ENCODE results near the gene CTNNBL1. TPM values are rescaled to one million over a fixed set of nuclear protein-coding genes. Genes with fewer than 3 reads are reported as not detected.

CTNNBL1 gene
- total and polyA plus RNA-seq, 2 experiments from 2014 or later: 27.6 to 55.0 TPM

- H3K9me3 ChIP-seq (ENCODE audit: low read depth): no peaks in the 10 kb centered on the region
- peaks cover under 1% of the 10 kb centered on the region for H3K79me2 ChIP-seq
- H3K4me3 ChIP-seq: no peak overlapping the region
- no peak overlapping the region for H2AFZ ChIP-seq
- H3K27ac ChIP-seq: no peak overlapping the region
- H3K9me2 ChIP-seq (replicated peaks; ENCODE audit: insufficient read depth): no peaks in the 10 kb centered on the region
- no peaks in the 10 kb centered on the region for H4K20me1 ChIP-seq (ENCODE audit: insufficient read depth, poor library complexity, severe bottlenecking)
- H3K4me2 ChIP-seq: no peak overlapping the region
- TF ChIP-seq EZH2 (IDR thresholded peaks at IDR 0.05; ENCODE audit: borderline replicate concordance) (no peak), CTCF (IDR thresholded peaks at IDR 0.05; ENCODE audit: poor library complexity) (no peak), EZH2phosphoT487 (IDR thresholded peaks at IDR 0.05; ENCODE audit: low read depth, severe bottlenecking, unreplicated experiment) (no peak)
- 92% methylated on average over 5 of the region's 5 CpGs for WGBS (ENCODE audit: low lambda C conversion rate, missing lambda C conversion rate)
- H3K36me3 ChIP-seq (replicated peaks; ENCODE audit: insufficient read depth, low read depth): no peaks in the 10 kb centered on the region
- peaks cover 10% of the 10 kb centered on the region for H3K4me1 ChIP-seq (ENCODE audit: insufficient read depth)
- H3K27me3 ChIP-seq: no peaks in the 10 kb centered on the region
- no peak for DNase-seq (ENCODE audit: low spot score)
These were observed 44.1 kb downstream of the CTNNBL1 start for GRCh38 chr20:37737826-37738420.

- H3K9me2 ChIP-seq (replicated peaks; ENCODE audit: insufficient read depth): no peaks in the 10 kb centered on the region
- no peak for TF ChIP-seq EZH2 (IDR thresholded peaks at IDR 0.05; ENCODE audit: borderline replicate concordance)
- no peak for TF ChIP-seq CTCF (IDR thresholded peaks at IDR 0.05; ENCODE audit: poor library complexity)
- TF ChIP-seq EZH2phosphoT487 (IDR thresholded peaks at IDR 0.05; ENCODE audit: low read depth, severe bottlenecking, unreplicated experiment): no peak
- no peaks in the 10 kb centered on the region for H3K27me3 ChIP-seq
- H3K9me3 ChIP-seq (ENCODE audit: low read depth): no peaks in the 10 kb centered on the region
- H3K79me2 ChIP-seq: no peaks in the 10 kb centered on the region
- no peak overlapping the region for H3K4me2 ChIP-seq
- H3K4me1 ChIP-seq (ENCODE audit: insufficient read depth): no peaks in the 10 kb centered on the region
- H3K36me3 ChIP-seq (replicated peaks; ENCODE audit: insufficient read depth, low read depth): no peaks in the 10 kb centered on the region
- no peak for DNase-seq (ENCODE audit: low spot score)
- no peak overlapping the region for H3K4me3 ChIP-seq
- WGBS (ENCODE audit: low lambda C conversion rate, missing lambda C conversion rate): 78% methylated on average over 3 of the region's 3 CpGs
- H3K27ac ChIP-seq: no peak overlapping the region
- H4K20me1 ChIP-seq (ENCODE audit: insufficient read depth, poor library complexity, severe bottlenecking): no peaks in the 10 kb centered on the region
- H2AFZ ChIP-seq: no peak overlapping the region
These were observed 47.2 kb downstream of the CTNNBL1 start for GRCh38 chr20:37741055-37741454.

- no peak overlapping the region for H3K4me2 ChIP-seq
These were observed 47.7 kb downstream of the CTNNBL1 start for GRCh38 chr20:37741570-37741969.

More at GRCh38 chr20:37741570-37741969, 47.7 kb downstream of the CTNNBL1 start:
- Histone ChIP-seq H3K4me3 (no peak overlapping the region), H3K9me2 (replicated peaks; ENCODE audit: insufficient read depth) (no peaks in the 10 kb centered on the region), H3K9me3 (ENCODE audit: low read depth) (no peaks in the 10 kb centered on the region), H2AFZ (no peak overlapping the region), H3K27ac (no peak overlapping the region), H3K27me3 (no peaks in the 10 kb centered on the region), H3K4me1 (ENCODE audit: insufficient read depth) (no peaks in the 10 kb centered on the region), H3K79me2 (no peaks in the 10 kb centered on the region), H3K36me3 (replicated peaks; ENCODE audit: insufficient read depth, low read depth) (no peaks in the 10 kb centered on the region), H4K20me1 (ENCODE audit: insufficient read depth, poor library complexity, severe bottlenecking) (no peaks in the 10 kb centered on the region)
- DNase-seq (ENCODE audit: low spot score): no peak
- TF ChIP-seq EZH2phosphoT487 (IDR thresholded peaks at IDR 0.05; ENCODE audit: low read depth, severe bottlenecking, unreplicated experiment) (no peak), EZH2 (IDR thresholded peaks at IDR 0.05; ENCODE audit: borderline replicate concordance) (no peak), CTCF (IDR thresholded peaks at IDR 0.05; ENCODE audit: poor library complexity) (no peak)
- 83% methylated on average over 1 of the region's 1 CpG for WGBS (ENCODE audit: low lambda C conversion rate, missing lambda C conversion rate)

All from hepatocyte (in vitro differentiated cells).